Measurements from ENCODE around the gene ZMIZ1.

ZMIZ1 gene

GRCh38 chr10:79300711-79301110 is 231.9 kb downstream of the ZMIZ1 start:
- DNase-seq: no peak

GRCh38 chr10:79301754-79302530 is 233.2 kb downstream of the ZMIZ1 start:
- DNase-seq: no peak

- no peak for DNase-seq
Measured at GRCh38 chr10:79303631-79304478, 235.1 kb downstream of the ZMIZ1 start.

GRCh38 chr10:79304479-79305087 is 235.8 kb downstream of the ZMIZ1 start:
- no peak for DNase-seq

- no peak for DNase-seq
Measured at GRCh38 chr10:79305515-79305914, 236.7 kb downstream of the ZMIZ1 start.

GRCh38 chr10:79305988-79306387 is 237.2 kb downstream of the ZMIZ1 start:
- no peak for DNase-seq

GRCh38 chr10:79306644-79307220 is 238.0 kb downstream of the ZMIZ1 start:
- DNase-seq: no peak

GRCh38 chr10:79308016-79308415 is 239.2 kb downstream of the ZMIZ1 start:
- no peak for DNase-seq

- DNase-seq: no peak
Measured at GRCh38 chr10:79308969-79309665, 240.4 kb downstream of the ZMIZ1 start.

GRCh38 chr10:79310200-79310865 is 241.6 kb downstream of the ZMIZ1 start:
- no peak for DNase-seq

- no peak for DNase-seq
Measured at GRCh38 chr10:79310911-79311573, 242.3 kb downstream of the ZMIZ1 start.

GRCh38 chr10:79311581-79312407 is 243.0 kb downstream of the ZMIZ1 start:
- DNase-seq: no peak

GRCh38 chr10:79312601-79313187 is 243.9 kb downstream of the ZMIZ1 start:
- DNase-seq: no peak

GRCh38 chr10:79313320-79313719 is 244.6 kb downstream of the ZMIZ1 start:
- no peak for DNase-seq

GRCh38 chr10:79313911-79314439 is 245.2 kb downstream of the ZMIZ1 start:
- no peak for DNase-seq

GRCh38 chr10:79314761-79315601 is 246.2 kb downstream of the ZMIZ1 start:
- DNase-seq: no peak

GRCh38 chr10:79315602-79315920 is 246.8 kb downstream of the ZMIZ1 start:
- no peak for DNase-seq

- DNase-seq: peak; percentile 67
Measured at GRCh38 chr10:79316671-79317431, 248.1 kb downstream of the ZMIZ1 start.

Data from activated CD4-positive, alpha-beta T cell treated with anti-CD3 and anti-CD28 coated beads, Interleukin-2, amount 50 U/mL, for 16 hours (primary cell).